OCI-LY1 (cell line): ENCODE measurements around the gene KIDINS220.

Experiments used
- CTCF ChIP-seq: fragments of 200-600 bp; sonication (generic), shearing (Covaris generic); IDR thresholded peaks from 2 replicates; pipeline ENCODE4 v1.5.1; 2017; ENCODE audit warnings: mild to moderate bottlenecking, antibody characterized with exemption, low read length, moderate library complexity, mixed read lengths
- EZH2 ChIP-seq: fragments of 200-600 bp; sonication (generic), shearing (Covaris generic); IDR thresholded peaks from 2 replicates; pipeline ENCODE4 v1.8.0; 2017; ENCODE audit warnings: borderline replicate concordance, mixed run types, mild to moderate bottlenecking, antibody characterized with exemption, low read length, moderate library complexity, mixed read lengths

GRCh38 chr2:8767324-8767723 is 70.1 kb downstream of the KIDINS220 start:
- TF ChIP-seq CTCF, result no peak
- TF ChIP-seq EZH2, result no peak
